COLO668 (cell line): ENCODE data around the gene SFMBT2.

Source experiments
- DNase-seq: peaks from one replicate; lab custom pipeline; 2025; ENCODE audit not compliant: unreplicated experiment; lab: John Stamatoyannopoulos, UW

The SFMBT2 gene

GRCh38 chr10:7365027-7365745, 45.6 kb downstream of the SFMBT2 start:
- DNase-seq: no peak

- no peak for DNase-seq
Observed at GRCh38 chr10:7364474-7364873, 46.4 kb downstream of the SFMBT2 start.

GRCh38 chr10:7363700-7364099, 47.1 kb downstream of the SFMBT2 start:
- no peak for DNase-seq

- DNase-seq: no peak
Observed at GRCh38 chr10:7362471-7362870, 48.4 kb downstream of the SFMBT2 start.

- DNase-seq: no peak
Observed at GRCh38 chr10:7361316-7361715, 49.5 kb downstream of the SFMBT2 start.

GRCh38 chr10:7359954-7360353, 50.9 kb downstream of the SFMBT2 start:
- no peak for DNase-seq

- no peak for DNase-seq
Observed at GRCh38 chr10:7359356-7359755, 51.5 kb downstream of the SFMBT2 start.

- no peak for DNase-seq
Observed at GRCh38 chr10:7357193-7357592, 53.6 kb downstream of the SFMBT2 start.

GRCh38 chr10:7354330-7355047, 56.3 kb downstream of the SFMBT2 start:
- no peak for DNase-seq

GRCh38 chr10:7351894-7352293, 58.9 kb downstream of the SFMBT2 start:
- DNase-seq: no peak

- DNase-seq: no peak
Observed at GRCh38 chr10:7350541-7351195, 60.2 kb downstream of the SFMBT2 start.

GRCh38 chr10:7345717-7346116, 65.1 kb downstream of the SFMBT2 start:
- DNase-seq: no peak

- no peak for DNase-seq
Observed at GRCh38 chr10:7343040-7343439, 67.8 kb downstream of the SFMBT2 start.

- DNase-seq: no peak
Observed at GRCh38 chr10:7340179-7340874, 70.5 kb downstream of the SFMBT2 start.

GRCh38 chr10:7339510-7339909, 71.3 kb downstream of the SFMBT2 start:
- DNase-seq: no peak

- no peak for DNase-seq
Observed at GRCh38 chr10:7338469-7338868, 72.4 kb downstream of the SFMBT2 start.

GRCh38 chr10:7337431-7338171, 73.2 kb downstream of the SFMBT2 start:
- no peak for DNase-seq

GRCh38 chr10:7335977-7336376, 74.9 kb downstream of the SFMBT2 start:
- no peak for DNase-seq

- DNase-seq: no peak
Observed at GRCh38 chr10:7334642-7334964, 76.2 kb downstream of the SFMBT2 start.

- DNase-seq: no peak
Observed at GRCh38 chr10:7333961-7334641, 76.7 kb downstream of the SFMBT2 start.
